HG02840 (cell line): ENCODE results near the gene ASPG.

Experiments
- ATAC-seq: cut with Tn5 transposase; IDR thresholded peaks from one replicate; pipeline ENCODE4 v1.9.1; 2021; ENCODE audit warnings: mild to moderate bottlenecking, moderate library complexity, moderate number of reproducible peaks; ENCODE audit not compliant: unreplicated experiment, low FRiP score

Gene ASPG

DNA sequence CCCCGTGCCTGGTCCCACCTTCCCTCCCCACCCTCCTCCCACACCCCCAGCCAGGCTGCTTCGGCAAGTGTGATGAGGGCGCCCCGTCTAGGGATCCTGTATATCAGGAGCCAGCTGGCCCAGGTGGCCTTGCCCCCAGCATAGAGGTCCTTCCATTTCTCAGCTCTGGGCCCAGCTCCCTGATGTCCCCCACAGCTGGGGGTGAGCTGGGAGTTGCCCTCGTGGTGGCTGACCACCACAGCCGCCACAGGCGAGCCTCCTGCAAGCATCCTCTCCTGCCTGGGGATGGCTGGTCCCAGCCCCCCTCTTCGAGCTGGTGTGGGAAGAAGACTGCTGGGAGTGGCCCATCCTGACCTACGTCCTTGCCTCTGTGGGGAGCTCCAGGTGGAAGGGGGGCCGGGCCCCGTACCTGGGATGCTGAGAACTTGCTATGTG, 7.4 kb downstream of the ASPG start:
- no peak for ATAC-seq

DNA sequence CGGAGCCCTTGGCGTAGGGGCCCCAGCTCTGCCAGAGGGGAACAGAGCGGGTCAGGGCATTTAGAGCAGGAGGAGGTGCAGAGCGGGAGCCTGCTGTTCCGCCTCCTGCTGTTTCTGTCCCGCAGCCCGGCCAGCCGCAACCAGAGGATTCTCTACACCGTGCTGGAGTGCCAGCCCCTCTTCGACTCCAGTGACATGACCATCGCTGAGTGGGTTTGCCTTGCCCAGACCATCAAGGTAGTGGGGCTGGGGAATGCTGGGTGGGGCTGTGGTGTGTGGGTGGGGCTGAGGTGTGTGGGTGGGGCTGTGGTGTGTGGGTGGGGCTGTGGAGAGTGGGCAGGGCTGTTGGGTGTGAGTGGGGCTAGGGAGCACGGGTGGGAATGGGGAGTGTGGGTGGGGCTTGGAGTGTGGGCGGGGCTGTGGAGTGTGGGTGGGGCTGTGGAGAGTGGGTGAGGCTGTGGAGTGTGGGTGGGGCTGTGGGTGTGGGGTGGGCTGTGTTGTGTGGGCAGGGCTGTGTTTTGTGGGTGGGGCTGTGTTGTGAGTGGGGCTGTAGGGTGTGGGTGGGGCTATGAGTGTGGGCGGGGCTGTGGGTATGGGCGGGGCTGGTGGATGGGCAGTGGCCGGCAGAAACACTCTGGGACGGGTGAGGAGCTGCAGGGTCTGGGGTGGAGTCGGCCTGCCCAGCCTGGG, 8.0 kb downstream of the ASPG start:
- no peak for ATAC-seq

DNA sequence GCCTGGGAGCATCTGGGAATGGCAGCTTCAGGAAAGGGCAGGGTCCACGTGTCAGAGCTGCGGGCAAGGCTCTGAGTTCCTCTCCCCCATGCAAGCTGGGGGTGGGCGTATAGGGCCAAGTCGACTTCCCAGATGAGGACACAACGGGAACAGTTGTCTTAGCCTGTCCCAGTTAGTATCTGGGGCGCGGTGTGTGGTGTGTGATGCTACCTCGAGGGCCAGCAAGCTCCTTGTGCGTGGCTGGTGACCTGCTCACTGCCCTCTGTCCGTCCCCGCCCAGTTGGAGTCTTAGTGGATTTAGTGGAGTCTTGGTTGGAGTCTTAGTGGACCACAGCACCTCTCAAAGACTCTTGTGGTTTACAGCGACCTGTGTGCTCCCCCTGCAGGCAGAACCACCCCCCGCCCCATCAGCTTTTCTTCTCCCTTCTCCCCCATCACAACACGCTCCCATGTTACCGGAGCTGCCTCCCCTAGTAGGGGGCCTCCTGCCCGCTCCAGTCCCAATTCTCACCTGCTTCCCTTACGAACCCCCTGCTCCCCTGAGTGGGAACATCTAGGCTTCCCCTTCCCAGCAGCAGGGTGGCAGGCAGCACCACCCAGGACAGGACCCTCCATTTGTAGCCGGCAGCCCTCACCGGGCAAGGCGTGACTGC, 8.7 kb downstream of the ASPG start:
- no peak for ATAC-seq

DNA sequence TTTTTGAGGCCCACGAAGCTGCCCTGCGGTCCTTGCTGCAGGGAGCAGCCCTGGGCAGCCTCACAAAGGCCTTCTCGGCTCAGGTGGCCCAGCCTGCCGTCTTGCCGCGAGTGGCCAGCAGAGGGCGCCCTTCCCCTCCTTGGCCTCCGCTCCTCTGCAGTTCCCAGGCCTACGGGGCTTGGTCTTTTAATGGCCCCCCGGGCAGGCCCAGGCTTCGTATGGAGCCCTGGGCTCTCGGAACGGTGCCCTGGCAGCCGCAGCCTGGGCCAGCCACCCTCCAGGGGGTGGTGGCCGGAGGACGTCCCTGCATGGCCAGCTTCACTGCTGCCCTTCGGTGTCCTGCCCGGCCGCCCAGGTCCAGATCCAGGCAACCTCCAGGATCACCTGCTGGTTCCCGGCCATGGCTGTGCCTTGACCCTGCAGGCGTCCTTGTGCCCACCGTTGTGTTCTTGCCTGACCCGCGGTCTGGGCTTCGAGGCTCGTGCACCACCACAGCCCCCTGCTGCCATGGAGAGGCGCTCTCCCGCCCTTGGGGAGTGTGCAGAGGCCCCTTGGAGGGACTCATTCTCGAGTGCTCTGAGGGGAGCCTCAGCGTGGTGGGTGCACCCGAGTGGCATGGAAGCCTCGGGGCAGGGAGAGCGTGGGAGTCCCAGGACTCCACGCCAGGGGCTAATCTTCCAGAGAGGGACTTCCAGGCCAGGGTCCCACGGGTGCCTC, 9.4 kb downstream of the ASPG start:
- no peak for ATAC-seq

DNA sequence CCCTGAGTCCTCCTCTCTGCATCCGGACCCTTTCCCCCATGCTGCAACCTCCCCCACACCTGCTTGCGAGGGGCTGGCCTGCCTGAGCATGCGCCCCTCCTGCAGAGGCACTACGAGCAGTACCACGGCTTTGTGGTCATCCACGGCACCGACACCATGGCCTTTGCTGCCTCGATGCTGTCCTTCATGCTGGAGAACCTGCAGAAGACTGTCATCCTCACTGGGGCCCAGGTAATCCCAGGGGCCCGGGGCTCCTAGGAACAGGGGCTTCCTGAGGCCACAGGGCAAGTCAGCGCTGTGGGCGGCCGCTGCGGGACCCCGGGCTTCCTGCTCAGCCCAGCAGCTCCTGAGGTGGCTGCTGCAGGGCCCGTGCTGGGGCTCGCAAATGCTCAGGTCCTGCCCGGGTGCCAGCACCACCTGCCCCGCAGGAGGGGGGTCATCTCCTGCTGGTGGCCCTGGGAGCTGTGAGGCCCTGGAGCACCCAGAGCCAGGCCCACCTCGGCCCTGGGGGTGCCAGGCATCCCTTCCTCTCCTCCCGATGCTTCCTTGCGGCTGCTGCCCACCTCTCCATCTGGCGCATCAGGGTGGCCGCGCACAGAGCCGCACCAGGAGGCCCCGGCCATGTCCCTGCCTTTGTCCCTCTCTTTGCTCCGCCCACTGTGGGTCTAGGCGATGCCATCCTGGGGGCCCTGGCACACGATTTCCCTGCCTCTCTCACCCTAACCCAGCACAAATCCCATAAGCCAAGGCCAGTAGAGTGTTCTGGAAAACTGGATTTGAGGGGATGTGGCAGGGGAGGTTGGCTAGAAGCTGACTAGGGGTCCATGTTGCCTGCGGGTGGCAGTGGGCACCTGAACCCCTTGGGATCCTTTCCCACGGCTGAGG, 10.2 kb downstream of the ASPG start:
- ATAC-seq, result no peak

DNA sequence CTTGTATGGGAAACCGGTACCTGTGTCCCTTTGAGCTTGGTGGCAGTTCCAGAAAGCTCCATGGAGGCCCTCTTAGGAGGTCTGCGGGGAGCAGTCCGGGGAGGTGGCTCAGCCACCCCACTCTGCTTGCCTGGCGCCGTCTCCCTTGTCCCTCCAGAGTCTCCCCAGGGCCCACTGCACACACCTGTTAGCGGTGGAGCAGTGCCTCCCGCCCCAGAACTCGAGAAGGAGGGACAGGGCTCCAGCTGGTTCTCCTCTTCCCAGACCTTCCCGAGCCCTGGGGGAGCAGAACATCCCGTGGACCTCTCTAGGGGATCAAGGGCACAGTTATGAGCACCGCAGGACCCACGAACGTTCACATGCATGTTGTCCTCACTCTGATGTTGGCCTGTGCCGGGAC, 10.8 kb downstream of the ASPG start:
- no peak for ATAC-seq

DNA sequence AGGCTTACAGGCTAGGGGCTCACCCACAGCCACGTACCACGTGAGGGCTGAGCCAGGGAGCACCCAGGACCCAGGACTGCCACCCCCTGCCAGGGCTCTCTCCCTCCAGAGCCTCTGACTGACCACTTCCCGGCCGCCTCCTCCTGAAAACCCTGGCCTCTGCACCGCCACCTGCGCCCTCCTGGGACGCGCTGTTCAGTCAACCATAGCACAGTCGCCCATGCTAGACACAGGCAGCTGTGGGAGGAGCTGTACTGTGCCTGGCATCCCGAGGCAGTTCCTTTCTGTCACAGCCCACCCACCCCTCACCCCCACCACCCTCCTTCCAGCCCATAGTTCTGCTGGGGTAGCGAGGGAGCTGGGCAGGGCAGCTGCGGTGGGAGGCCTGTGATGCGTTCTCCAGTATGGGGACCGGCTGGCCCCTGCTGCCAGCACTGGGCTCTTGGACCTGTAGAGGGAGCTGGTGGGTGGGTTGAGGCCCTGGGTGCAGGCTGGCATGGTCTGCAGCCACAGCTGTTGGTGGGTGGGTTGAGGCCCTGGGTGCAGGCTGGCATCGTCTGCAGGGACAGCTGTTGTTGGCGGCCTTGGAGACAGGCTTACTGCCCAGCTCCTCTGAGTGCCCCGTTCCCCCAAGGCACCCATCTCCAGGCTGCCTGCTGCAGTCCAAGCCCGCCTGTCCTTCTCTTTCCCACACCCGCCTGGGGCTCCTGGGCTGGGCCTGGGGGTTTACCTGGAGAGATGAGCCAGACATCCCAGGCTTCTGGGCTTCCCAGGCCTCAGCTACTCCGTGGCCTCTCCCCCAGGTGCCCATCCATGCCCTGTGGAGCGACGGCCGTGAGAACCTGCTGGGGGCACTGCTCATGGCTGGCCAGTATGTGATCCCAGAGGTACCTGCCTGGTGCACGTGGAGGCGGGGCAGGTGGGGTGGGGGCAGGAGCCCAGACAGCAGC, 11.5 kb downstream of the ASPG start:
- no peak for ATAC-seq

DNA sequence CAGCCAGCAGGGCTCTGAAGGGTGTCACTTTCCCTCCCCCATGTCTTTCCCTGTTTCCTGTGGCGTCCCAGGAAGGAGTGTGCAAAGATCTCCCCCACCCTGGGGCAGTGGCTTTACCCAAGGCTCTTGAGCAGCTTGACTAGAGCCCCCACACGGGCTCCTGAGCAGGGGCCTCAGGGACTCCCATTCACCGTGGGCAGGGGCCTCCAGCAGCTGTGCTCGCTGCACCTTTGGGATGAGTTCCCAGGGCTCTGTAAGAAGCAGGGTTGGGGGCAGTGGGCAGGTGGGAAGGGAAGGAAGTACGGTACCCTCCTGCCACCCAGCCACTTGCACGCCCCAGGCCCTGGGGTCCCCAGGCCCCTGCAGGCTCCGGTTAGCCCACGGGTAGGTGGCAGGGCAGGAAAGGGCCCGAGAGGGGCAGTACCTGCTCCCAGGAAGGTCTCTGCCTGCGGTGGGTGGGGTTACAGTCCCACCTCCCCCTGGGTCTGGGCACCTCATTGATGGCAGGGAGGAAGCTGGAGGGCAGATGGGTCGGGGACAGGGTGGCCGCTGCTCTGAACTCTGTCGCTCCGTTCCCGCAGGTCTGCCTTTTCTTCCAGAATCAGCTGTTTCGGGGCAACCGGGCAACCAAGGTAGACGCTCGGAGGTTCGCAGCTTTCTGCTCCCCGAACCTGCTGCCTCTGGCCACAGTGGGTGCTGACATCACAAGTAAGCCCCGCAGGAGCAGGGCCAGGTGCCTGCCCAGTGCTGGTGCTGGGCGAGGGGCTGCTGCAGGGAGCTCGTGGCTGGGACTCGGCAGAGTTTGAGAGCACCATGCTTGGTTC, 13.0 kb downstream of the ASPG start:
- no peak for ATAC-seq

DNA sequence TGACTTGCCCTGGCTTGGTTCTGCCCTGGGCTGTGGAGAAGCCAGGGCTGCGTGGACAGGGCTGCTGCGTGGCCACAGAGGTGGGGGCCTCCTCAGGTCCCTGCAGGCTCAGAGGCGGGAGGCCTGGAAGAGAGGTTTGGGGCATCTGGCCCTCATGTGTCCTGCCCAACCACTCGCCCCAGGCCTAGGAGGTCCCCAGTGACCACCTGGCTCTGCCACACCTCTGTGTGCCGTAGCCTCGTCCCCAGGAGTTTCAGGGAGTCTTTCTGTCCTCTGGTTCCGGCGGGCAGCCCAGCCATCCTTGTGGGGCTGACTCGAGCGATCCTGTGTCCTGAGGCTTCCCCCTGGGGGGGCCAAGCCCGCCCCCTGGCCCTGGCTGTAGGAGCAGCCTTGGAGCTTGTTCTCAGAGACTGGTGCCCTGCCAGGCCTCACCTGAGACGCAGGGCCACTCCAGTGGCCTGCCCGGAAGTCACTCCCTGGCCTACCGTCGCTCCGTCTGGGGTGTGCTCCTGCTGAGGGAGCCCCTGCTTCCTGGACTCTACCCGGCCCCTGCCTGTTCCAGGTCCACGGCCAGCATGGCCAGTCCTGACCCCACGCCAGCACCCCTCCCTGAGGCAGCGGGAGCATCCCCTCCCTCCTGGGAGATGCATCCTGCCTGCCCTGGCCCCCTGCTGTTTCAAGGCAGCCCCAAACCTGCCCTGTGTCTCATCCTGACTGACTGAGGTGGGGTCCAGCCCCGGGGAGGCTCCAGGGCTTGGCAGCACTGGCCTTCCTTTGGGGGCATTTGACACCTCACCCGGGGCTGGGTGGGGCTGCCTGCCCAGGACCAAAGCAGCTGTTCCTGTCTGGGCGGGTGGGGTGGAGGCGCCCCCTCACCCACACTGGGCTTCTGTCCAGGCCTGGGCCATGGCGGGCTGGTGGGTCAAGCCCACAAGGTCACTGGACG, 13.9 kb downstream of the ASPG start:
- no peak for ATAC-seq

DNA sequence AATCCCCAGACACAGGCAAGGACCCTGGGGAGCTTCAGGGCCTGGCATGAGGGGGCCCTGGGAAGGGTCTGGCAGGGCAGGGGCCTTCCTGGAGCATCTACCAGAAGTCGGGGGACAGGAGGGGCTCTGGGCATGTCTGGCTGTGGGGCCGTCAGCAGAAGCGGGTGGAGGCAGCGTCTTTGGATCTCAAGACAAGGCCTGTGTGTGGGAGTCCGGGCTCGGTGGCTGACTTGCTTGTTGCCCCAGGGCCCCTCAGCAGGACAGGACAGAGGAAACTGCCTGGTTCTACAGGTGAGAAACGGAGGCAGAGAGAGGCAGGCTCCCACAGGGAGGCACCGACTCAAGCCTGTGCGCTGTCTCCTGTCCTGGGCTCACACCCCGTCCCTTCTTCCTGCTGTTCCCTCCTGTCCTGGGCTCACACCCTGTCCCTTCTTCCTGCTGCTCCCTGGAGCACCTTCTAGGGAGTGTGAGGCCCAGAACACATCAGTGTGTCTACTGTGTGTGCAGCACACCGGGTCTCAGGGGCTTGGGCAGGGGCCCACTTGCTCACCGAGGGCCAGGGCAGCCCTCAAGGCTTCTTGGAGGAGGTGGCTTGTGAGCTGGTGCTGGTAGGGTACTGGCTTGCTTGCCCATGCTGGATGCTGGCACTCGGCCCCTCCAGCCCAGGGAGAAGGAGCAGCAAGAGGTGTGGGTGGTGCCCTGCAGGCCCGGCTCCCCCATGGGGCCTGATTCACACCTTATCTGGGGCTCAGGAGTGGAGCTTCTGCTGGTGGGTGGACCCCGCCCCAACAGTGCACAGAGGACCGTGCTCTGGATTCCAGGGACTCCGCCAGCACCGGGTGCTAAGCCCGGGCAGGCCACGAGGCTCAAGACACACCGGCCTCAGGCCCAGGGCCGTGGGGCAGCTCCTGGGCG, 14.9 kb downstream of the ASPG start:
- no peak for ATAC-seq

DNA sequence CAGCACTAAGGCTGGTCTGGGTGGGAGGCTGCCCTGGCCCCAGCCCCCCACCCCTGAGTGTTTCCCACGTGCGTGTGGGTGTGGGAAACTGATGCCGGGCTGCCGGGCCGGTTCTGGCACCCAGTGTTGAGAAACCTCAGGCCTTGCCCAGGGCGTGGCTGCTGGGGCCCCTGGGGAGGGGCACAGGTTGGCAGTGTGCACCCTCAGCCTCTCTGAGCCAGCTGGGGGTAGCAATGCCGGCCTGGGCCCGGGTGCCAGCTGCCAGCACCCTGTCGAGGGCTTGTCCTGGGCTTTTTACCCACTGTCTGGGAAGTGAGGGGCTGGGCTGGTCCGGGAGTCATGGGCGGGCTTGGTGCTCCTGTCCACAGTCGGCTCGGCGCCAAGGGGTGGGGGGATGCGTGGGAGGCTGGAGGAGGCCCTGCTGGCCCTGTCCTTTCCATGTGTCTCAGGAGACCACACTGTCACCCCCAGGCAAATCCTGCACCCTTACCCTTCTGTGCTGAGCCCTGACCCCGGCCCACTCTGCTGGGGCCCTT, 15.7 kb downstream of the ASPG start:
- ATAC-seq, result no peak

DNA sequence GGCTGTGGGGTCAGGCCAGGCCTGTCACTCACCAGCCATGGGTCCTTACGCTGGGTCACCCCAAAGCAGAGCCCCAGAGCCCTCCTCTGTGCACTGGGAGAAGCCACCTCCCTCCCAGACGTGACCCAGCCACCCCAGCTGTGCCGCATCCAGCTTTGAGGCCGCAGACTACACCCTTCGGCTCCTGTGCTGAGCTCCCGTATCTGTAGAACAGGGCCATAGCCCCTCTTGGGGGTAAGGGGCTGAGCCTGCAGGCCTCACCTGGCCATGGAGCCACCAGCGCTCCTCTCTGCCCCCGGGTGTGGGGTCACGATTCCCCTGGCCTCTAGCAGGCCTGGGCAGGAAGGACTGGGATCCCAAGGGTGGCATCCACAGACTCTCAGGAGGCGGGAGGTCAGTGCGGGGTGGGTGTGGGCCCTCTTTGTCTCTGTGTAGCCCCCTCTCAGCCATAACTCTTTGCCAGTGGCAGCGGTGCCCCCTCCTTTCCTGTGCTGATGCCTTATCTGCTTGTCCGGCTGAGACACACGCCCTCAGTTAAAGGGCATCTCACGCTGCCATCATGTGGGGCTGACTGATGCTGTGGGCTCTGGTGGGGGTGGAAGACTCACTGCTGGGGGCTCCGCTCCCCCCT, 16.3 kb downstream of the ASPG start:
- no peak for ATAC-seq

DNA sequence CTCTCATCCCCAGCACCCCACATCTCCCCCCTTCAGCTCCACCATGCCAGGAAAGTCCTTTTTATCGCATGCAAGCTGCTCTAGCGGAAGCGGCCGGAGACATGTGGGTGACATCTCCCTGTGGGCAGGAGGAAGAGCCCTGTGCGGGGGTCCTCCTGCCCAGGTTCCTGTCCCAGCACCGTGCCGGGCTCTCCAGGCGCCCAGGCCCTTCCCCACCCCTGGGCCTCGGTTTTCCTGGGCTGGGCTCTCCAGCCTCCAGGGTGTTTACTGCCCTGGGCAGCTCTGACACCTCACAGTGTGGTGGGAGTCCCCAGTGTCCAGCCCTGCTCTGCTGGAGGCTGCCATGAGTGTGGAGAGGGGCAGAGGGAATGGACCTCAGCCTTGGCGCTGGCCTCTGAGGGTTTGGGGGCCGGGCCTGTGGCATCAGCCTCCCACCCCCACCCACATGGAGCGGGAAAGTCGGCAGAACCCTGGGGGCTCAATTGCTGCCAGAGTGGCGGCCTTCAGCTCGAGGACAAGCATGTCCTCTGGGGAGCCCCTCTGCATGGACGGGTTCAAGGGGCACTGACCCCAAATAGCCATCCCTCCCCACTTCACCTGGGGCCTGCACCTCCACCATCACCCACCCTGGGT, 16.9 kb downstream of the ASPG start:
- no peak for ATAC-seq

DNA sequence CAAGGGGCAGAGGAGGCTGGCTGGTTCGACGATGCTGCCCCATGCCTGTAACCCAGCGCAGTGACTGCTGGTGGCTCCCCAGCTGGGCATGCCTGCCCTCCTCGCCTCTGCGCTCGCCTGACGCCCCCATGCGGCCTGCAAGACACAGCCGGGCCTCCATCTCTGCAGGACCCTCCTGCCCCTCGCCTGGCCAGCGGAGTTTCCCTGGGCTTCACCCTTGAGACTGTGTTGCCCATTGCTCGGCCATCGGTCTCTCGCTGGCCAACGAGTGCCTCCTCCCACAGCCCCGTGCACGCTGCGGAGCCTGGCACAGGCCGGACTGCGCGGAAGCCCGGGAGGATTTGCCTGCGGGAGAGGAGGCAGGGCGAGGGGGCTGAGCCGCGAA, 17.6 kb downstream of the ASPG start:
- ATAC-seq, result no peak

DNA sequence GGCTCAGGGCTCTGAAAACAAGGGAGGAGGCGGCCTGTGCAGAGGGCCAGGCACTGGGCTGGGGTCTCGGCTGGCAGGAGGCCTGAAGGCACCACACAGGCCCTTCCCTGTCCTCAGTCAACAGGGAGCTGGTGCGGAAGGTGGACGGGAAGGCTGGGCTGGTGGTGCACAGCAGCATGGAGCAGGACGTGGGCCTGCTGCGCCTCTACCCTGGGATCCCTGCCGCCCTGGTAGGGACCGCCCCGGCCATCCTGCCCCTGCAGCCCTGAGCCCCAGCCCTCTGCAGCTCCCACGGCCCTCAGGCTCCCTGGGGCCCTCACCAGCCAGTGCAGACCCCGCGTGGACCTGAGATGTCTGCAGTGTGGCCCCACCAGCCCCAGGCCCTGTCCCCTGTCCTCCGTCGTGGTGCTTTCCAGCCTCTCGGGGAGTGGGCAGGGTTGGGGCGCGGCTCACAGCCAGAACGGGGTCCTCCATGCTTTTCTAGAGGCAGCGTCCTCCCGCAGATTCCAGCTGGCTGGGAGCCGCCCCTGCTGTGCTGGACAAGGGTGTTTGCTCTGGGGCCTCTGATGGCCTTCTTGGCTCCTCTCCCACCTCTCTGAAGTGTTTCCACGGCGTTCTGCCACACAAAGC, 18.1 kb downstream of the ASPG start:
- no peak for ATAC-seq
